CD14-positive monocyte (primary cell): Measurements from ENCODE around the gene LNPEP. TPM values are rescaled to one million over a fixed set of nuclear protein-coding genes. Genes with fewer than 3 reads are reported as not detected.

Source experiments
- DNase-seq, 3 donors: peaks; one replicate each; pipeline ENCODE4 v3.0.0-alpha.2; 2011 to 2022
- H2AFZ ChIP-seq: 2 replicates; pipeline ENCODE4 v1.6.0; 2012; ENCODE audit warnings: mild to moderate bottlenecking, low read depth, low read length, inconsistent platforms; ENCODE audit not compliant: insufficient read depth, poor library complexity, severe bottlenecking
- H3K27ac ChIP-seq, 2 donors: 1 replicate in 1 of 2; 2 replicates in 1 of 2; pipeline ENCODE4 v1.5.1; 2012 to 2013; ENCODE audit warnings: low read length in 2 of 2, control low read depth in 1 of 2, inconsistent platforms in 1 of 2, low read depth in 1 of 2, mild to moderate bottlenecking in 1 of 2
- H3K27me3 ChIP-seq, 2 donors: one replicate each; pipeline versions ENCODE4 v1.6.0 to v1.6.1; 2011 to 2013; ENCODE audit warnings: low read length in 2 of 2; ENCODE audit not compliant: control insufficient read depth in 2 of 2, insufficient read depth in 2 of 2
- H3K36me3 ChIP-seq, 2 donors: replicated peaks in 1 of 2; 1 replicate in 1 of 2; 2 replicates in 1 of 2; pipeline versions ENCODE4 v1.5.1 to v1.6.1; 2012 to 2013; ENCODE audit warnings: low read length in 2 of 2, control low read depth in 1 of 2, inconsistent platforms in 1 of 2, mild to moderate bottlenecking in 1 of 2; ENCODE audit not compliant: insufficient read depth in 2 of 2, control insufficient read depth in 1 of 2
- H3K4me1 ChIP-seq, 2 donors: 1 replicate in 1 of 2; 2 replicates in 1 of 2; pipeline versions ENCODE4 v1.5.1 to v1.6.1; 2012 to 2013; ENCODE audit warnings: low read length in 2 of 2, control low read depth in 1 of 2, inconsistent platforms in 1 of 2, mild to moderate bottlenecking in 1 of 2, moderate library complexity in 1 of 2; ENCODE audit not compliant: insufficient read depth in 2 of 2, control insufficient read depth in 1 of 2
- H3K4me2 ChIP-seq: replicated peaks from 2 replicates; pipeline ENCODE3; 2012; ENCODE audit warnings: low read length, moderate library complexity, mild to moderate bottlenecking; ENCODE audit not compliant: poor library complexity, severe bottlenecking; ENCODE audit errors: extremely low read depth
- H3K4me3 ChIP-seq, 3 experiments: fragments of 200-600 bp in 1 of 3; sonication (generic) in 1 of 3; replicated peaks in 1 of 3; 1 replicate in 2 of 3; 2 replicates in 1 of 3; pipeline ENCODE4 v1.5.1; 2011 to 2013; ENCODE audit warnings: low read length in 3 of 3, mild to moderate bottlenecking in 3 of 3, control low read depth in 2 of 3, low read depth in 2 of 3, inconsistent platforms in 1 of 3, moderate library complexity in 1 of 3
- H3K79me2 ChIP-seq: 2 replicates; pipeline ENCODE4 v1.6.0; 2012; ENCODE audit warnings: mild to moderate bottlenecking, control low read depth, inconsistent platforms, low read length, moderate library complexity; ENCODE audit not compliant: insufficient read depth
- H3K9ac ChIP-seq: 2 replicates; pipeline ENCODE4 v1.6.0; 2017; ENCODE audit warnings: low read length, mild to moderate bottlenecking; ENCODE audit not compliant: insufficient read depth, poor library complexity, severe bottlenecking
- H3K9me3 ChIP-seq, 2 donors: replicated peaks in 1 of 2; 1 replicate in 1 of 2; 2 replicates in 1 of 2; pipeline versions ENCODE4 v1.5.1 to v1.6.1; 2012 to 2013; ENCODE audit warnings: low read length in 2 of 2, control low read depth in 1 of 2; ENCODE audit not compliant: control insufficient read depth in 1 of 2, insufficient read depth in 1 of 2
- H4K20me1 ChIP-seq: 2 replicates; pipeline ENCODE4 v1.6.0; 2012; ENCODE audit warnings: mild to moderate bottlenecking, low read length, control low read depth, moderate library complexity; ENCODE audit not compliant: insufficient read depth
- H3K27ac Mint-ChIP-seq, 7 donors: one replicate each; pipeline ENCODE4 v1.8.0; 2020; ENCODE audit warnings: mild to moderate bottlenecking in 7 of 7, mixed read lengths in 7 of 7, moderate library complexity in 6 of 7, inconsistent platforms in 2 of 7
- H3K27me3 Mint-ChIP-seq, 3 donors: one replicate each; pipeline ENCODE4 v1.8.0; 2021 to 2022; ENCODE audit warnings: low read depth in 3 of 3, mild to moderate bottlenecking in 3 of 3, mixed read lengths in 3 of 3, moderate library complexity in 3 of 3, inconsistent platforms in 1 of 3
- H3K36me3 Mint-ChIP-seq, 2 donors: one replicate each; pipeline ENCODE4 v1.8.0; 2020; ENCODE audit warnings: mixed read lengths in 2 of 2, inconsistent platforms in 1 of 2, mild to moderate bottlenecking in 1 of 2
- H3K4me1 Mint-ChIP-seq: one replicate; pipeline ENCODE4 v1.8.0; 2020; ENCODE audit warnings: mild to moderate bottlenecking, mixed read lengths
- H3K4me3 Mint-ChIP-seq, 2 donors: one replicate each; pipeline ENCODE4 v1.8.0; 2020; ENCODE audit warnings: mild to moderate bottlenecking in 2 of 2, mixed read lengths in 2 of 2, moderate library complexity in 1 of 2
- H3K9me3 Mint-ChIP-seq, 7 donors: one replicate each; pipeline ENCODE4 v1.8.0; 2020 to 2022; ENCODE audit warnings: mixed read lengths in 7 of 7, mild to moderate bottlenecking in 6 of 7, moderate library complexity in 6 of 7, inconsistent platforms in 2 of 7
- CTCF ChIP-seq: fragments of 200-600 bp; IDR thresholded peaks from one replicate; pipeline ENCODE4 v1.8.0; 2022; ENCODE audit warnings: antibody characterized with exemption, mild to moderate bottlenecking
- WGBS: methylation state at CpG from one replicate; pipeline ENCODE4 v1.1.5; 2013; ENCODE audit warnings: missing lambda C conversion rate; ENCODE audit not compliant: insufficient coverage; 5-methylcytosine and 5-hydroxymethylcytosine counted together
- intact Hi-C, 2 donors: fragments of 100-400 bp; cut with micrococcal nuclease; formaldehyde crosslinking; loops; one replicate each; pipeline versions ENCODE4 v1.15.0 to v1.15.1; 2023
- polyA plus RNA-seq, 3 donors: library from polyadenylated mRNA; depleted of rRNA in 1 of 3; unstranded in 2 of 3; stranded (reverse) in 1 of 3; fragments of 300-500 nt in 2 of 3; fragments of >200 nt in 1 of 3; fragmentation: Illumina TruSeq in 2 of 3; gene quantifications; 1 replicate in 2 of 3; 2 replicates in 1 of 3; pipeline ENCODE4 v1.2.3, GENCODE V29; 2012 to 2021

Gene LNPEP
- polyA plus RNA-seq, 3 donors = 9.2 to 22.5 (median 14.5) TPM

- TF ChIP-seq CTCF = no peak
- H3K4me3 Mint-ChIP-seq = no peak overlapping the region
- H3K27me3 ChIP-seq = no peaks in the 10 kb centered on the region
- no peak overlapping the region for H3K9ac ChIP-seq
- DNase-seq = no peak
- H3K27ac ChIP-seq = peak overlapping the region in 1 of 2 donors; percentile 3
- peaks cover 0 to 10% of the 10 kb centered on the region in 2 donors for H3K36me3 ChIP-seq
- H3K36me3 Mint-ChIP-seq = peaks cover 9 to 25% of the 10 kb centered on the region in 2 donors
- no peak overlapping the region for H3K4me2 ChIP-seq
- H3K9me3 Mint-ChIP-seq = peaks cover 0 to 2% (median 0%) of the 10 kb centered on the region in 7 donors
- no peaks in the 10 kb centered on the region for H3K4me1 ChIP-seq
- peaks cover 90% of the 10 kb centered on the region for H4K20me1 ChIP-seq
- H3K79me2 ChIP-seq = peaks cover 98% of the 10 kb centered on the region
- no peak overlapping the region for H3K27ac Mint-ChIP-seq
- H3K9me3 ChIP-seq = no peaks in the 10 kb centered on the region
- WGBS = no CpG with 5 or more reads among the region's 2 CpGs
- peaks cover 56% of the 10 kb centered on the region for H3K4me1 Mint-ChIP-seq
- no peak overlapping the region for H3K4me3 ChIP-seq
- no peak overlapping the region for H2AFZ ChIP-seq
- intact Hi-C loops = no loop called here
- no peaks in the 10 kb centered on the region for H3K27me3 Mint-ChIP-seq
Measured at GRCh38 chr5:96969366-96969765, 33.5 kb downstream of the LNPEP start.

- no peaks in the 10 kb centered on the region for H3K4me1 ChIP-seq
- no peak overlapping the region for H3K4me3 Mint-ChIP-seq
Measured at GRCh38 chr5:96972599-96973334, 36.9 kb downstream of the LNPEP start.

More at GRCh38 chr5:96972599-96973334, 36.9 kb downstream of the LNPEP start:
- H3K4me2 ChIP-seq = no peak overlapping the region
- TF ChIP-seq CTCF = no peak
- Mint-ChIP-seq H3K36me3 (peaks cover 5 to 10% of the 10 kb centered on the region in 2 donors), H3K4me1 (peaks cover 47% of the 10 kb centered on the region), H3K9me3 (peaks cover 0 to 2% (median 0%) of the 10 kb centered on the region in 7 donors), H3K27ac (peak overlapping the region in 1 of 7 donors; percentile 46), H3K27me3 (no peaks in the 10 kb centered on the region)
- H3K27ac ChIP-seq = peak overlapping the region in 1 of 2 donors; percentile 5
- H3K4me3 ChIP-seq = no peak overlapping the region
- peaks cover 98% of the 10 kb centered on the region for H3K79me2 ChIP-seq
- intact Hi-C loops = no loop called here
- no peak overlapping the region for H3K9ac ChIP-seq
- no peak overlapping the region for H2AFZ ChIP-seq
- H3K9me3 ChIP-seq = no peaks in the 10 kb centered on the region
- H3K36me3 ChIP-seq = peaks cover 0 to 5% of the 10 kb centered on the region in 2 donors
- WGBS = no CpG with 5 or more reads among the region's 5 CpGs
- no peaks in the 10 kb centered on the region for H3K27me3 ChIP-seq
- DNase-seq = no peak
- H4K20me1 ChIP-seq = peaks cover 92% of the 10 kb centered on the region
